Measurements from ENCODE around the gene FAM170A. TPM values are rescaled to one million over a fixed set of nuclear protein-coding genes. Genes with fewer than 3 reads are reported as not detected.

Gene FAM170A
- total and polyA plus RNA-seq, 7 donors: 0.17 to 0.25 TPM; not detected in 5

DNA sequence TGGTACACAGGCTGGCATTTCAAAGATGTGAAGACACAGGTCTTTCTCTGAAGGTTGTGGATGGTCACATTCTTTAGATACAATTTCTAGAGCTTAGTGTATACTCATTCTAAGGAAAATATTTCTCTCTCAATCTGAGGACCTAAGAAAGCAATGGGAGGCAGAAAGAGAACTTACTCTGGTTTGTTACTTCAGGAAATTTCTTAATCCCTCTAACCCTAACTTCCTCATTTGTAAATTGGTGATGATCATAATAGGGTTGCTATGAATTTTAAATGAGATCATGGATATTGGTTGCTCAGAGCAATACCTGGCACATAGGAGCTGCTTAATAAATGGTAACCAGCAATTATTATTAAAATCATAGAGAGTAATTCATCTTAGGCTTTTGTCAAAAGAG lies 22.1 kb downstream of the FAM170A start:
- H3K9me3 ChIP-seq: no peaks in the 10 kb centered on the region
- TF ChIP-seq, protein P1, sequence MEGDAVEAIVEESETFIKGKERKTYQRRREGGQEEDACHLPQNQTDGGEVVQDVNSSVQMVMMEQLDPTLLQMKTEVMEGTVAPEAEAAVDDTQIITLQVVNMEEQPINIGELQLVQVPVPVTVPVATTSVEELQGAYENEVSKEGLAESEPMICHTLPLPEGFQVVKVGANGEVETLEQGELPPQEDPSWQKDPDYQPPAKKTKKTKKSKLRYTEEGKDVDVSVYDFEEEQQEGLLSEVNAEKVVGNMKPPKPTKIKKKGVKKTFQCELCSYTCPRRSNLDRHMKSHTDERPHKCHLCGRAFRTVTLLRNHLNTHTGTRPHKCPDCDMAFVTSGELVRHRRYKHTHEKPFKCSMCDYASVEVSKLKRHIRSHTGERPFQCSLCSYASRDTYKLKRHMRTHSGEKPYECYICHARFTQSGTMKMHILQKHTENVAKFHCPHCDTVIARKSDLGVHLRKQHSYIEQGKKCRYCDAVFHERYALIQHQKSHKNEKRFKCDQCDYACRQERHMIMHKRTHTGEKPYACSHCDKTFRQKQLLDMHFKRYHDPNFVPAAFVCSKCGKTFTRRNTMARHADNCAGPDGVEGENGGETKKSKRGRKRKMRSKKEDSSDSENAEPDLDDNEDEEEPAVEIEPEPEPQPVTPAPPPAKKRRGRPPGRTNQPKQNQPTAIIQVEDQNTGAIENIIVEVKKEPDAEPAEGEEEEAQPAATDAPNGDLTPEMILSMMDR (IDR thresholded peaks at IDR 0.05): no peak
- H3K27me3 ChIP-seq (ENCODE audit: insufficient read depth in 3 of 3, low read length in 2 of 3): no peaks in the 10 kb centered on the region
- ATAC-seq: no peak
- H3K4me3 ChIP-seq: no peak overlapping the region
- DNase-seq: no peak
- H3K4me1 ChIP-seq: no peaks in the 10 kb centered on the region
- intact Hi-C loops (cut with DNase I): no loop called here
- no peak overlapping the region for H3K27ac ChIP-seq
- H3K36me3 ChIP-seq (ENCODE audit: insufficient read depth in 1 of 2, low read depth in 1 of 2): no peaks in the 10 kb centered on the region

DNA sequence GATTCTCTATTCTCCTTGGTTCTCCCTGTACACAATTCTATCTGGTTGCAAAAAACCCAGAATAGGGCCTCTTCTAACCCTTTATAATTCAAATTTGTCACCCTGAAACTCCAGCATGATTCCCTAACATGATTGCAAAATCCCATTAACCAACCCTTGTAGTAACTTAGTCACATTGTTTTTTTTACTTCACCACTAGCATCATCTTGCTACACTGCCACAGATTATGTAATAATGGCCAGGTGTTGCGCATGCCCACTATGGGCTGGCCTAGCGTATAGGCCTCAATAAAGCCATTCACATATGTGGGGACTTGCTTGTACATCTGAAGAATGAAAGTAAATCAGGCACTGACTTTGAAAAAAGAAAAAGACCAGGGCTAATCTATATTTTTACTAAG lies 25.7 kb downstream of the FAM170A start:
- no peak for ATAC-seq
- H3K9me3 ChIP-seq: no peaks in the 10 kb centered on the region
- 94 to 97% (median 96%) methylated on average over 2 of the region's 2 CpGs for WGBS, 3 donors

DNA sequence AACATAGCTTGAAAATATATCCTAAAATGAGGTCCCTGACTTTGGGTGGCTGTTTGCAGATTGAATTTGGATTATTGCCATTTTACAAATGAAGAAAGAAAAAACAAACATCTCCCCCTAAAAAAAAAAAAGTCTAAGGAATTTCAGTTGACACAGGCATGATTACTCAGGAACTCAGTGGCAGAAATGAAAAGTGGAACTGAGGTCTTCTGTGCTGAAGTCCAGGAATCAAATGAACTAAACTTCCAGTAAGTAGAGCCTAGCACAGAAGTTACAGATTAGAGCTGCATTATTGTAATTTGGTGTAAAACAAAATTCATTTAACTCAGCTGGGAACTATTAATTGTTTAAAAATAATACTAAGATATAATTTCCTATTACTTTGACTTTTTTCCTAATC lies 26.7 kb downstream of the FAM170A start:
- no peaks in the 10 kb centered on the region for H3K36me3 ChIP-seq (ENCODE audit: insufficient read depth in 1 of 2, low read depth in 1 of 2)
- H3K4me1 ChIP-seq: no peaks in the 10 kb centered on the region
- no peak overlapping the region for H3K27ac ChIP-seq
- DNase-seq: no peak
- no peaks in the 10 kb centered on the region for H3K27me3 ChIP-seq (ENCODE audit: insufficient read depth in 3 of 3, low read length in 2 of 3)
- H3K9me3 ChIP-seq: no peaks in the 10 kb centered on the region
- TF ChIP-seq, protein P1 (IDR thresholded peaks at IDR 0.05): no peak
- ATAC-seq: no peak
- intact Hi-C loops (cut with DNase I): no loop called here
- H3K4me3 ChIP-seq: no peak overlapping the region

More for the DNA sequence above, 25.7 kb downstream of the FAM170A start:
- no peaks in the 10 kb centered on the region for H3K27me3 ChIP-seq (ENCODE audit: insufficient read depth in 3 of 3, low read length in 2 of 3)
- H3K4me3 ChIP-seq: no peak overlapping the region
- no peaks in the 10 kb centered on the region for H3K36me3 ChIP-seq (ENCODE audit: insufficient read depth in 1 of 2, low read depth in 1 of 2)
- TF ChIP-seq, protein P1 (IDR thresholded peaks at IDR 0.05): no peak
- H3K4me1 ChIP-seq: no peaks in the 10 kb centered on the region
- H3K27ac ChIP-seq: no peak overlapping the region
- intact Hi-C loops (cut with DNase I): no loop called here
- no peak for DNase-seq

DNA sequence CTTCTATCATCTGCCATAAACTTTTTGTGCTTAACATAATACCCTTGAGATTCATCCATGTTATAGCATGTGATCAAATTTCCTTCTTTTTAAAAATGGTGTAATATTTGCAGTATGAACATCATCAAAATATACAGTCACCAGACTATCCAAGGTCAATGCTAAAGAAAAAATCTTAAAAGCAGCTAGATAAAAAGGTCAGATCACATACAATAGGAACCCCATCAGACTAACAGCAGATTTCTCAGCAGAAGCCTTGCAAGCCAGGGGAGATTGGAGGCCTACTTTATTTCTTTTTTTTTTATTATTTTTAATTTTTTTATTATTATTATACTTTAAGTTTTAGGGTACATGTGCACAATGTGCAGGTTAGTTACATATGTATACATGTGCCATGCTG lies 37.2 kb downstream of the FAM170A start:
- intact Hi-C loops (cut with DNase I): no loop called here
- H3K27ac ChIP-seq: no peak overlapping the region
- ATAC-seq: no peak
- no peak for DNase-seq
- peaks cover 5% of the 10 kb centered on the region for H3K9me3 ChIP-seq
- H3K4me1 ChIP-seq: no peaks in the 10 kb centered on the region
- no peak overlapping the region for H3K4me3 ChIP-seq
- TF ChIP-seq, protein P1 (IDR thresholded peaks at IDR 0.05): no peak
- no peaks in the 10 kb centered on the region for H3K27me3 ChIP-seq (ENCODE audit: insufficient read depth in 3 of 3, low read length in 2 of 3)
- H3K36me3 ChIP-seq (ENCODE audit: insufficient read depth in 1 of 2, low read depth in 1 of 2): no peaks in the 10 kb centered on the region

DNA sequence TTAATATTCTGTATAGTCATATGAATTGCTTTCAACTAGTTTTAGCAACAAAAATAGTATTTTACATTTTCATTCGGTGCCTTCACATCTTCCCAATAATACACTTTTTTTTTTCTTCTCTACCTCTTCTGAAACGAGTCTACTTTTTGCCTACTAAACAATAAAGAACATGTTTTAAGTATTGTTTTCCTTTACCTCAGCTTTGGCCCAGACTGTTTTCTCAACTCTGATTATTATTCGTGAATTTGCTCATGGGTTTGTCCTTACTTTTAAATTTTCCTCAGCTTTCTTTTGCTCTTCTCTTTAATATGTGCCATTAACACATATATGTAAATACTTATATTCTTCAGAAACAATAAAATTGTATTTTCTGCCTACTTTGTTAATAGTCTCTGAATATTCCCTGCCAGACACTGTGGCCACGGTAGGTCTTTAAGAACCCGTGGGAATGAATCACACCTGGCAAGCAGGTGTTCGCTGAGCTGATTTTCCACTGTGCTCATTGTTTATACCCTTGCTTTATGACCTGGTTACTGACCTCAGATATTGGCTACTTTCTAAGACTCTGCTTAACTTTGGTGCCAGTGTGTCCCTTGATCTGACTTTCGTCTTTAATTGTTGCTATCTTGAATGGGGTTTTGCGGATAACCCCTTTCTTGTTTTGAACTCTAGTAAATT lies 49.1 kb downstream of the FAM170A start:
- Histone ChIP-seq H3K27ac (no peak overlapping the region), H3K36me3 (ENCODE audit: insufficient read depth in 1 of 2, low read depth in 1 of 2) (no peaks in the 10 kb centered on the region), H3K4me3 (no peak overlapping the region), H3K9me3 (peaks cover 4% of the 10 kb centered on the region), H3K4me1 (no peaks in the 10 kb centered on the region), H3K27me3 (ENCODE audit: insufficient read depth in 3 of 3, low read length in 2 of 3) (no peaks in the 10 kb centered on the region)
- ATAC-seq: no peak
- intact Hi-C loops (cut with DNase I): no loop called here
- WGBS, 3 donors: 48 to 61% (median 49%) methylated on average over 8 of the region's 8 CpGs
- TF ChIP-seq, protein P1 (IDR thresholded peaks at IDR 0.05): no peak
- DNase-seq: no peak

Measured in psoas muscle (tissue), 8 donors.